Upper lobe of right lung (tissue), 1 donor: ENCODE measurements around the gene UQCRC2. TPM values are rescaled to one million over a fixed set of nuclear protein-coding genes. Genes with fewer than 3 reads are reported as not detected.

ENCODE experiments used
- ATAC-seq: fragments of 200-7000 bp; cut with Tn5 transposase; one replicate; pipeline ENCODE4 v1.9.1; 2020; ENCODE audit warnings: mild to moderate bottlenecking, moderate library complexity
- DNase-seq: peaks from one replicate; pipeline ENCODE4 v3.0.0-alpha.2; 2020
- H3K27ac ChIP-seq: fragments of 200-600 bp; one replicate; pipeline ENCODE4 v1.8.0; 2022
- H3K27me3 ChIP-seq: fragments of 200-600 bp; one replicate; pipeline ENCODE4 v1.8.0; 2022; ENCODE audit warnings: mild to moderate bottlenecking
- H3K36me3 ChIP-seq: fragments of 200-600 bp; one replicate; pipeline ENCODE4 v1.8.0; 2022
- H3K4me1 ChIP-seq: fragments of 200-600 bp; one replicate; pipeline ENCODE4 v1.8.0; 2022
- H3K4me3 ChIP-seq: fragments of 200-600 bp; one replicate; pipeline ENCODE4 v1.8.0; 2022; ENCODE audit warnings: mild to moderate bottlenecking
- H3K9me3 ChIP-seq: fragments of 200-600 bp; one replicate; pipeline ENCODE4 v1.8.0; 2022
- CTCF ChIP-seq: fragments of 200-600 bp; IDR thresholded peaks from one replicate; pipeline ENCODE4 v1.8.0; 2022; ENCODE audit warnings: antibody characterized with exemption
- intact Hi-C: fragments of 100-400 bp; cut with DNase I; formaldehyde crosslinking; loops from one replicate; pipeline ENCODE4 v1.11.0; 2022
- total RNA-seq: library from RNA; stranded (reverse); fragmentation: NEBNext Ultra II Directional; extraction: Animal tissue kit (Norgen Biotek cat#: 25700); gene quantifications from one replicate; pipeline ENCODE4 v1.2.1, GENCODE V29; 2021
- donor health status: DM: no; HTN: yes; CAD: no; lungs with severe emphysema.

Gene UQCRC2
- total RNA-seq, 1 donor from 2014 or later, result 161 TPM

DNA sequence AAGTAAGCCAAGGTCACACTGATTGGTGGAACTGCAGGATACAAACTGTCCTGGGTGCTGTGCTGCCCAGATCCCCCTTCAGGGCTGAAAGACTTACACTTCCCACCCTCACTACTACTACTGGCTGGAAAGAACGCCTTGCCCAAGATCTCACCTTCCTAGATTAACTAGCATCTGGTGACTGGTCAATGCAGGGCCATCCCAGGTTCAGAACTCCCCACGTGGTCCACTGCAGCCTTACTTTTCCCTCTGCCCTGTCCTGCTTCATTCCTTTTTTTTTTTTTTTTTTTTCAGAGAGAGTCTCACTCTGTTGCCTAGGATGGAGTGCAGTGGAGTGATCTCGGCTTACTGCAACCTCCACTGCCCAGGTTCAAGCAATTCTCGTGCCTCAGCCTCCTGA is 50.0 kb downstream of the UQCRC2 start:
- no peaks in the 10 kb centered on the region for H3K36me3 ChIP-seq
- no peak for DNase-seq
- no peaks in the 10 kb centered on the region for H3K9me3 ChIP-seq
- intact Hi-C loops, result loop anchor here (5.0 kb wide), 2 partner anchors 74 to 184 kb away; no protein-coding TSS in a partner anchor
- H3K27ac ChIP-seq, result no peak overlapping the region
- ATAC-seq, result no peak
- peaks cover 13% of the 10 kb centered on the region for H3K4me1 ChIP-seq
- TF ChIP-seq CTCF, result no peak
- H3K27me3 ChIP-seq, result no peaks in the 10 kb centered on the region
- H3K4me3 ChIP-seq, result no peak overlapping the region

- Histone ChIP-seq H3K36me3 (no peaks in the 10 kb centered on the region), H3K9me3 (no peaks in the 10 kb centered on the region), H3K4me1 (peaks cover 20% of the 10 kb centered on the region), H3K27ac (no peak overlapping the region), H3K4me3 (no peak overlapping the region), H3K27me3 (no peaks in the 10 kb centered on the region)
- ATAC-seq, result no peak
- intact Hi-C loops, result loop anchor here (5.0 kb wide), 2 partner anchors 73 to 183 kb away; no protein-coding TSS in a partner anchor
- TF ChIP-seq CTCF, result no peak
- DNase-seq, result peak; percentile 42
Observed at GRCh38 chr16:22004341-22004740, 51.2 kb downstream of the UQCRC2 start.

- intact Hi-C loops, result no loop called here
- peaks cover 22% of the 10 kb centered on the region for H3K4me1 ChIP-seq
- H3K4me3 ChIP-seq, result no peak overlapping the region
- ATAC-seq, result no peak
- H3K9me3 ChIP-seq, result no peaks in the 10 kb centered on the region
- no peak overlapping the region for H3K27ac ChIP-seq
- DNase-seq, result no peak
- TF ChIP-seq CTCF, result no peak
- no peaks in the 10 kb centered on the region for H3K27me3 ChIP-seq
- H3K36me3 ChIP-seq, result no peaks in the 10 kb centered on the region
Observed at GRCh38 chr16:22005746-22006145, 52.6 kb downstream of the UQCRC2 start.

DNA sequence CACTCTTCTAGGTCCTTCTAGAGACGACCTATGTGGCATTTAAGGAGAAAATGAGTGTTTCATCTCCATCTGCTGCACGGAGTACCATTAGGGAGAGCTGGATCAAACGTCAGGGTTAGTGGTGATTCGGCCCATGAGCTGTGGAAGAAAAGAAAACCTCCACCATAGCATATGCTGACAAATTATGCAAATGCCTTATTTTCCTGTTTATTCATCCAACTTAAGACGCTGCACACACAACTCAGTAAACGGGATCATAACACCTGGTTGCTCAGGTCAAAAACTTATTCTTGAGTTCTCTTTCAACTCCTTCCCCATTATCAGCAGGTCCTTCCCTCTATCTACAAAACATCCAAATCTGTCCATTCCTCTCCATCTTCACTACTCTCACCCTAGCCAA is 53.5 kb downstream of the UQCRC2 start:
- no peak overlapping the region for H3K27ac ChIP-seq
- no peaks in the 10 kb centered on the region for H3K36me3 ChIP-seq
- H3K4me1 ChIP-seq, result peaks cover 16% of the 10 kb centered on the region
- no peak for TF ChIP-seq CTCF
- ATAC-seq (no peak), DNase-seq (no peak)
- no peaks in the 10 kb centered on the region for H3K27me3 ChIP-seq
- no peak overlapping the region for H3K4me3 ChIP-seq
- H3K9me3 ChIP-seq, result no peaks in the 10 kb centered on the region
- intact Hi-C loops, result no loop called here

- H3K27ac ChIP-seq, result peak overlapping the region; percentile 89
- intact Hi-C loops, result no loop called here
- no peaks in the 10 kb centered on the region for H3K9me3 ChIP-seq
- H3K27me3 ChIP-seq, result no peaks in the 10 kb centered on the region
- no peaks in the 10 kb centered on the region for H3K36me3 ChIP-seq
- no peak for TF ChIP-seq CTCF
- ATAC-seq, result no peak
- no peak for DNase-seq
- H3K4me3 ChIP-seq, result peak overlapping the region; percentile 93
- peaks cover 16% of the 10 kb centered on the region for H3K4me1 ChIP-seq
Observed at GRCh38 chr16:22007159-22007508, 54.0 kb downstream of the UQCRC2 start.
